SU-DHL-6 (cell line): Measurements from ENCODE around the gene MEF2A.

Experiments
- H2AFZ ChIP-seq: fragments of 200-600 bp; sonication (generic); 2 replicates; pipeline ENCODE4 v1.6.1; 2014; ENCODE audit warnings: low read depth, mild to moderate bottlenecking, moderate library complexity, mixed read lengths, antibody characterized with exemption, low read length; ENCODE audit not compliant: severe bottlenecking
- H3F3A ChIP-seq: fragments of 200-600 bp; shearing (Covaris generic); 2 replicates; pipeline ENCODE4 v1.6.0; 2016; ENCODE audit warnings: antibody characterized with exemption, mild to moderate bottlenecking; ENCODE audit not compliant: insufficient read depth
- H3K27ac ChIP-seq: fragments of 200-600 bp; sonication (generic); 2 replicates; pipeline ENCODE4 v1.5.1; 2016; ENCODE audit warnings: low read depth, mild to moderate bottlenecking, low read length, moderate library complexity, mixed read lengths
- H3K27me3 ChIP-seq: fragments of 200-600 bp; sonication (generic), shearing (Covaris generic); 2 replicates; pipeline ENCODE4 v1.6.0; 2014; ENCODE audit warnings: mild to moderate bottlenecking, low read length
- H3K36me3 ChIP-seq: fragments of 200-600 bp; sonication (generic); 2 replicates; pipeline ENCODE4 v1.6.1; 2014; ENCODE audit warnings: mild to moderate bottlenecking, low read length, mixed read lengths
- H3K4me2 ChIP-seq: fragments of 300-600, 200-600 bp; shearing (Covaris generic), sonication (generic); 2 replicates; pipeline ENCODE4 v1.6.0; 2014; ENCODE audit warnings: low read length, low read depth, mild to moderate bottlenecking; ENCODE audit not compliant: poor library complexity, severe bottlenecking
- H3K4me3 ChIP-seq: fragments of 200-600 bp; sonication (generic); 2 replicates; pipeline ENCODE4 v1.5.1; 2014; ENCODE audit warnings: antibody characterized with exemption, low read length, mild to moderate bottlenecking, mixed read lengths; ENCODE audit not compliant: insufficient read depth, poor library complexity, severe bottlenecking
- H3K79me2 ChIP-seq: fragments of 200-600 bp; sonication (generic); 2 replicates; pipeline ENCODE4 v1.6.1; 2014; ENCODE audit warnings: mild to moderate bottlenecking, low read length, moderate library complexity; ENCODE audit not compliant: insufficient read depth
- H3K9ac ChIP-seq: fragments of 200-600 bp; sonication (generic); 2 replicates; pipeline ENCODE4 v1.7.0; 2014; ENCODE audit warnings: mild to moderate bottlenecking, low read length
- H3K9me2 ChIP-seq: fragments of 200-600 bp; sonication (generic); replicated peaks from 2 replicates; pipeline ENCODE4 v1.6.1; 2014; ENCODE audit warnings: low read length; ENCODE audit not compliant: insufficient read depth
- H3K9me3 ChIP-seq: fragments of 200-600 bp; sonication (generic); 2 replicates; pipeline ENCODE4 v1.6.1; 2014; ENCODE audit warnings: low read length, mixed read lengths; ENCODE audit not compliant: insufficient read depth
- H4K20me1 ChIP-seq: fragments of 200-600 bp; sonication (generic); 2 replicates; pipeline ENCODE4 v1.6.1; 2014; ENCODE audit warnings: low read depth, mild to moderate bottlenecking, antibody characterized with exemption, low read length, moderate library complexity, mixed read lengths
- EZH2phosphoT487 ChIP-seq: fragments of 200-600 bp; sonication (generic), shearing (Covaris generic); conservative IDR thresholded peaks from 2 replicates; pipeline ENCODE4 v1.6.1; 2018; ENCODE audit warnings: mild to moderate bottlenecking, antibody characterized with exemption, low read length, moderate library complexity, mixed read lengths
- TF ChIP-seq, protein P1 (sequence below): fragments of 200-600 bp; sonication (generic); IDR thresholded peaks from one replicate; pipeline ENCODE4 v1.5.1; 2017; ENCODE audit warnings: antibody characterized with exemption, mild to moderate bottlenecking, low read length, moderate library complexity; ENCODE audit not compliant: insufficient read depth, poor library complexity, severe bottlenecking

MEF2A gene

DNA sequence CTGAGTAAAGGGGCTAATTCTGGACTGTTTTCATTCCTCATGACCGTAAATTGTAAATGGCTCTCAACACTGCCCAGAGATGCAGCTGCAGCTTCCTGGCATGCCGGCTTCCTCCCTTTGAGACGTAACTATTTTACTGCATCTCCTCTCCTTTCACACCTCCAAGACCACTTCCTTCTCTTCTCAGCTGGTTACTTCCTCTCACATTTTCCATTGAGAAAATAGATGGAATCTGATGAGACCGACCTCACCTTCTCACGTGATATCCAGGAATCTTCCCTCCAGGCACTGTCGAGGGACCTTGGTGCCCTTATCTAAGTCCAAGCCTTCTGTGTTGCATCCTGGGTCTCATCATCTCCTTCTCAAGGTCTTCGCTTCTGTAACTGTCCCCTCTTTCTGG, 154.7 kb downstream of the MEF2A start:
- Histone ChIP-seq H3K27me3 (no peaks in the 10 kb centered on the region), H3K9me3 (no peaks in the 10 kb centered on the region), H3F3A (no peaks in the 10 kb centered on the region), H3K9me2 (no peaks in the 10 kb centered on the region), H3K27ac (no peak overlapping the region), H2AFZ (no peak overlapping the region), H3K79me2 (no peaks in the 10 kb centered on the region), H3K36me3 (no peaks in the 10 kb centered on the region), H3K4me2 (no peak overlapping the region), H3K4me3 (no peak overlapping the region), H3K9ac (no peak overlapping the region), H4K20me1 (no peaks in the 10 kb centered on the region)
- TF ChIP-seq EZH2phosphoT487 = no peak
- TF ChIP-seq, protein P1, sequence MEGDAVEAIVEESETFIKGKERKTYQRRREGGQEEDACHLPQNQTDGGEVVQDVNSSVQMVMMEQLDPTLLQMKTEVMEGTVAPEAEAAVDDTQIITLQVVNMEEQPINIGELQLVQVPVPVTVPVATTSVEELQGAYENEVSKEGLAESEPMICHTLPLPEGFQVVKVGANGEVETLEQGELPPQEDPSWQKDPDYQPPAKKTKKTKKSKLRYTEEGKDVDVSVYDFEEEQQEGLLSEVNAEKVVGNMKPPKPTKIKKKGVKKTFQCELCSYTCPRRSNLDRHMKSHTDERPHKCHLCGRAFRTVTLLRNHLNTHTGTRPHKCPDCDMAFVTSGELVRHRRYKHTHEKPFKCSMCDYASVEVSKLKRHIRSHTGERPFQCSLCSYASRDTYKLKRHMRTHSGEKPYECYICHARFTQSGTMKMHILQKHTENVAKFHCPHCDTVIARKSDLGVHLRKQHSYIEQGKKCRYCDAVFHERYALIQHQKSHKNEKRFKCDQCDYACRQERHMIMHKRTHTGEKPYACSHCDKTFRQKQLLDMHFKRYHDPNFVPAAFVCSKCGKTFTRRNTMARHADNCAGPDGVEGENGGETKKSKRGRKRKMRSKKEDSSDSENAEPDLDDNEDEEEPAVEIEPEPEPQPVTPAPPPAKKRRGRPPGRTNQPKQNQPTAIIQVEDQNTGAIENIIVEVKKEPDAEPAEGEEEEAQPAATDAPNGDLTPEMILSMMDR = no peak

DNA sequence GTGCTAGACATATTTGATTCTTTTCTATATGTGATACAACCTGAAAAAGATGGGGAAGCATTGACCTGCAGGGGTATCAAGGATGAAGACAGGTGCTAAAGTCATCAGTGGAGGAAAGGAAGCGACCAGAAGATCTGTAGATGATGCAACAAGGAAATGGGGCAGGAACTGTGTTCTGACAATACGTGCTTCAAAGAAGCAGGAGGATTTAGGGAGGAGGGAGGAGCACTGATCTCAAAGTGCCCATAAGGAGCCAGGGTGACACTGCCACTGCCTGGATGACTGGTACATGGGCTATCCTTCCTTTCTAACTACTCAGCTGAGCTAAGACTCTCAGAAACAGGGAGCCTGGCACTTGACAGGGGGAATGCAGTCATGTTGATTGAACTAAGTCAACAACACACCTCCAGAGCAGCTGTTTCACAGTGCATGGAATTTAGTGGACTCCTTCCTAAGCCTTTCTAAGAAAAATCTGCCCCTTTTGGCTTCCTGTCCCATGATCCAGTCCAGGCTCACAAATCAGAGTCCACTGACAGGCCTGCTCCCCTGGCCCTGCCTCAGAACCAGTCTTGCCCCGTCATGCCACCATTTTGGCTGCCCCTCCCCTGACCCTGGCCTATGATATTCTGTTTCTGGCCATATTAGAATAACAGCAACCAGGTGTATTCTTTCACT, 155.5 kb downstream of the MEF2A start:
- Histone ChIP-seq H2AFZ (no peak overlapping the region), H3K36me3 (no peaks in the 10 kb centered on the region), H3K27me3 (no peaks in the 10 kb centered on the region), H3K4me2 (no peak overlapping the region), H3K4me3 (no peak overlapping the region), H3K9me3 (no peaks in the 10 kb centered on the region), H3K27ac (no peak overlapping the region), H4K20me1 (no peaks in the 10 kb centered on the region), H3K79me2 (no peaks in the 10 kb centered on the region), H3K9me2 (no peaks in the 10 kb centered on the region), H3F3A (no peaks in the 10 kb centered on the region), H3K9ac (no peak overlapping the region)
- no peak for TF ChIP-seq EZH2phosphoT487
- TF ChIP-seq, protein P1 = no peak

DNA sequence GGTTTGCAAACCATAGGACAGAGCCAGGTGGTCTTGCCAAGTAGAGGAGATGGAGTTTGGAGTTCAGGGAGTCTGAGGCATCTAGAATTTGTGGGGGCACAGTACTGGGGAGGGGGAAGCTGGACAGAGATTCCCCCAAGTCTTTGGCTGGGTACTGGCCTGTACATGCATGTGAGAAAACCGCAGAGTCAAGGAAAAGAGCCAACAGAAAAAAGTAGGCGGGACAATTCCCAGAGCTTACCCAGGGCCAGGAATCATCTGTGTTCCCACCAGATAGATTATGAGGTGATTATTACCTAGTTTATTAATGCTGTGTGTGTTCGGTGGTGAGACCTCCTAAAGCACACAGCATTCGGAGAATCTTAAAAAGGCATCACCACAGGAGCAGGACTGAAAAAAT, 156.1 kb downstream of the MEF2A start:
- Histone ChIP-seq H3K9ac (no peak overlapping the region), H3K9me3 (no peaks in the 10 kb centered on the region), H2AFZ (no peak overlapping the region), H3K9me2 (no peaks in the 10 kb centered on the region), H3K4me3 (no peak overlapping the region), H3F3A (no peaks in the 10 kb centered on the region), H3K27me3 (no peaks in the 10 kb centered on the region), H3K36me3 (no peaks in the 10 kb centered on the region), H3K79me2 (no peaks in the 10 kb centered on the region), H3K27ac (no peak overlapping the region), H4K20me1 (no peaks in the 10 kb centered on the region), H3K4me2 (no peak overlapping the region)
- TF ChIP-seq, protein P1 = no peak
- no peak for TF ChIP-seq EZH2phosphoT487
